Neuron (in vitro differentiated cells): ENCODE measurements around the gene CHST11.

ENCODE experiments used
- H2AFZ ChIP-seq: one replicate; pipeline ENCODE4 v1.6.1; 2013; ENCODE audit warnings: low read depth, mild to moderate bottlenecking, inconsistent platforms, low read length, moderate library complexity
- H3K27me3 ChIP-seq: one replicate; pipeline ENCODE4 v1.6.1; 2013; ENCODE audit warnings: low read length; ENCODE audit not compliant: insufficient read depth
- H3K36me3 ChIP-seq: one replicate; pipeline ENCODE4 v1.6.1; 2013; ENCODE audit warnings: low read length; ENCODE audit not compliant: insufficient read depth
- H3K4me1 ChIP-seq: one replicate; pipeline ENCODE4 v1.6.1; 2013; ENCODE audit warnings: low read length; ENCODE audit not compliant: insufficient read depth
- H3K4me3 ChIP-seq: 2 replicates; pipeline ENCODE4 v1.5.1; 2013; ENCODE audit warnings: mild to moderate bottlenecking, low read length, moderate library complexity
- H3K9me3 ChIP-seq: one replicate; pipeline ENCODE4 v1.6.1; 2013; ENCODE audit warnings: low read length

Gene CHST11

GRCh38 chr12:104650541-104650940 is 193.8 kb downstream of the CHST11 start:
- Histone ChIP-seq H3K27me3 (no peaks in the 10 kb centered on the region), H3K4me3 (no peak overlapping the region), H3K9me3 (no peaks in the 10 kb centered on the region), H2AFZ (no peak overlapping the region), H3K36me3 (no peaks in the 10 kb centered on the region), H3K4me1 (peaks cover 8% of the 10 kb centered on the region)

- H3K36me3 ChIP-seq = no peaks in the 10 kb centered on the region
- H3K9me3 ChIP-seq = no peaks in the 10 kb centered on the region
- no peaks in the 10 kb centered on the region for H3K27me3 ChIP-seq
- H3K4me3 ChIP-seq = no peak overlapping the region
- H3K4me1 ChIP-seq = peaks cover 8% of the 10 kb centered on the region
- no peak overlapping the region for H2AFZ ChIP-seq
These were observed 195.1 kb downstream of the CHST11 start for GRCh38 chr12:104651811-104652210.

DNA sequence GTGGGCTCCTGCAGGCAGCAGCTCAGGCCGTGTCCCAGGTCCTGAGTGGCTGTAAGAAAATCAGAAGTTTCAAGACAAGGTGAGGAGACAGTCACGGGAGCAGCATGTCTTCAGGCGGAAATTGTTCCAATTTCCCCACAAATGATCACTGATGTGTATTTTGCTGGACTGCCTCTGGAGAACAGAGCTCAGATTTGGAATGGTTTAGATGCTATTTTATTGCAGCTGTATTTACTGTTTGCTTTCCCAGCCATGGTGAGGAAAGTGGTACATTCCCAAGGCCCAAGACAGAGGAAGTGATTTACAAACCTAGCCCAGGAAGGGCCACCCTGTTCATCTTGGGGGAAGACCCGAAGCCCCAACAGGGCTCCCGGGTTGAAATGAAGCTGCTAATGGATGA is 195.6 kb downstream of the CHST11 start:
- Histone ChIP-seq H3K36me3 (no peaks in the 10 kb centered on the region), H3K9me3 (no peaks in the 10 kb centered on the region), H3K4me1 (peaks cover 8% of the 10 kb centered on the region), H3K27me3 (no peaks in the 10 kb centered on the region), H3K4me3 (no peak overlapping the region), H2AFZ (no peak overlapping the region)

GRCh38 chr12:104652910-104653309 is 196.2 kb downstream of the CHST11 start:
- H3K36me3 ChIP-seq = no peaks in the 10 kb centered on the region
- no peaks in the 10 kb centered on the region for H3K9me3 ChIP-seq
- H2AFZ ChIP-seq = no peak overlapping the region
- peaks cover 8% of the 10 kb centered on the region for H3K4me1 ChIP-seq
- no peak overlapping the region for H3K4me3 ChIP-seq
- no peaks in the 10 kb centered on the region for H3K27me3 ChIP-seq

DNA sequence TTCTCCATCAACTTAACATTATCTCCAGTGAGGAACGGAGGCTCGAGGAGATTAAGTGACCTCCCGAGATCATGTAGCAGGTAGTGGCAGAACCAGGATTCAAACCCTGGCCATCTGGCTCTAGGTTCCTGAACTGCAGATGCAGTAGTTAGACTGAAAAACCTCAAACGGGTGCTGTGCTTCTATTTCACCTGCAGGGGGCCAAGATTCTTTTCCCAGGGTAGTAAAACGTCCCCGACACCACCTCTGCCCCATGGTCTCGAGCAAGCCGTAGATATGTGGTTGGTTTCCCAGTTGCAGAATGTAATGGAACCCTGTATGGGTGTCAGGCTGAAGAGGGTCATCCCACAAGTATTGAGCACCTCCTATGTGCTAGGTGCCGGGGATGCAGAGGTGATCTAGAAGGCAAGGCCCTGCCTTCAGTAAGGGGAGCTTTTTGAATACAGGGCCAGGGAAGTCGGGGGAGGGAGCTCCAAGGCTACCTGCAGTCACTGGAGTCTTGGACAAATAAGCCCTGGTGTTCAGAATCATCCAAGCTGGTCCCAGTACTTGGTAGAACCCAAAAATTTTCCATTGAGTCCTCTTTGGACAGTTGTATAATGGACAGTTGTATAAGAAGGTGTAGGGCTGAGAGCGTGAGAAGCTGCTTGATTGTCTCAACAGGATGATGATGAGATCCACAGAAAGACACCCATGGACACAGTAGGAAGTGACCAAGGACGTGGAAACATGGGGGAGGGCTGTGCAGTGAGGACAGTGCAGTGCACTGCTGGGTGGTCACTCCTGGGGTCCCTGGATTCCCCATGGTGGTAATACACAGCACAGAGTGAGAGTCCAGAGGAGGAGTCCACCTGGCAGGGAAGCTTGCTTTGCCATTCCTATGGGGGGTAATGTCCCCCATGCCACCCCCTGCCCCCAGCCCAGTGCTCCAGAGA is 197.2 kb downstream of the CHST11 start:
- Histone ChIP-seq H3K4me1 (peaks cover 8% of the 10 kb centered on the region), H3K4me3 (no peak overlapping the region), H2AFZ (no peak overlapping the region), H3K9me3 (no peaks in the 10 kb centered on the region), H3K27me3 (no peaks in the 10 kb centered on the region), H3K36me3 (no peaks in the 10 kb centered on the region)

- H3K4me1 ChIP-seq = peaks cover 8% of the 10 kb centered on the region
- H3K36me3 ChIP-seq = no peaks in the 10 kb centered on the region
- no peak overlapping the region for H2AFZ ChIP-seq
- no peak overlapping the region for H3K4me3 ChIP-seq
- H3K27me3 ChIP-seq = no peaks in the 10 kb centered on the region
- no peaks in the 10 kb centered on the region for H3K9me3 ChIP-seq
These were observed 198.2 kb downstream of the CHST11 start for GRCh38 chr12:104654665-104655609.

GRCh38 chr12:104656383-104656782 is 199.6 kb downstream of the CHST11 start:
- no peaks in the 10 kb centered on the region for H3K27me3 ChIP-seq

DNA sequence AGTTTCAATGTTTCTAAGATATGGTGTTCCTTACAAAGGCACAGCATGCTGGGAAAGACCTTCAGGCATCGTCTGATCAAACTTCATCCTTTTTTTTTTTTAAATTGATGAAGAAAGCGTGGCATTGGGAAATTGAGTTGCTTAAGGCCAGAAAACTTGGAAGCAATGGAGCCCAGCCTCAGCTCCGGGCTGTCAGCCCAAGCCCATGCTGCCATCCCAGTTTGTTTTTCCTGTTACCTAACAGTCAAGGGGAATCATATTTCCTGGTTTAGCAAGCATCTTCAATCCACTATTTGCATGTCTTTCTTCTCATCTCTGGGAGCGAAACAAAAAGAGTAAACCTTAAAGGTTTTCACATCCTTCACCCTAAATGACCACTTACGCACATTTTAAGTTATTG is 200.2 kb downstream of the CHST11 start:
- Histone ChIP-seq H3K27me3 (no peaks in the 10 kb centered on the region), H3K4me3 (no peak overlapping the region), H3K9me3 (no peaks in the 10 kb centered on the region), H3K36me3 (no peaks in the 10 kb centered on the region), H2AFZ (no peak overlapping the region), H3K4me1 (peaks cover 8% of the 10 kb centered on the region)

More at GRCh38 chr12:104656383-104656782, 199.6 kb downstream of the CHST11 start:
- Histone ChIP-seq H3K4me3 (no peak overlapping the region), H3K9me3 (no peaks in the 10 kb centered on the region), H3K36me3 (no peaks in the 10 kb centered on the region), H2AFZ (no peak overlapping the region), H3K4me1 (peaks cover 8% of the 10 kb centered on the region)

GRCh38 chr12:104657726-104658484 is 201.2 kb downstream of the CHST11 start:
- H3K4me1 ChIP-seq = peaks cover 8% of the 10 kb centered on the region
- no peaks in the 10 kb centered on the region for H3K9me3 ChIP-seq
- H3K4me3 ChIP-seq = no peak overlapping the region
- H2AFZ ChIP-seq = no peak overlapping the region
- no peaks in the 10 kb centered on the region for H3K36me3 ChIP-seq
- no peaks in the 10 kb centered on the region for H3K27me3 ChIP-seq

DNA sequence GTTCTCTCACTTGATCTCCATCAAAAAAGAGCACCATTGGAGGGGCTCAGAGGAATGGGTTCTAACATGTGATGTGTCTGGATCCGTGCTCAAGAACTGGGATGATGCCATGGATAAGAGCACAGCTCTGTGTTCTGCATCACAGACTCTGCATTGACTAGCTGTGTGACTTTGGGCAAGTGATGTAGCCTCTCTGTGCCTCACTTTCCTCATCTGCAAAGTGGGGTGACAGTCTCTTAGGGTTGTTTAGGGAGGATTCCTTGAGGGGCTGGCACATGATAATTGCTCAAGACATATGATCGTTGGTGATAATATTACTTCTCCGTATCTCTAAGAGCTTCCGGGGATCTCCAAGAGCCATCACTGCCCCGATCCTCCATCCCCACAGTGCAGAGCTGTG is 202.3 kb downstream of the CHST11 start:
- H2AFZ ChIP-seq = no peak overlapping the region
- no peaks in the 10 kb centered on the region for H3K9me3 ChIP-seq
- no peaks in the 10 kb centered on the region for H3K27me3 ChIP-seq
- H3K36me3 ChIP-seq = no peaks in the 10 kb centered on the region
- H3K4me3 ChIP-seq = no peak overlapping the region
- H3K4me1 ChIP-seq = peaks cover 8% of the 10 kb centered on the region

DNA sequence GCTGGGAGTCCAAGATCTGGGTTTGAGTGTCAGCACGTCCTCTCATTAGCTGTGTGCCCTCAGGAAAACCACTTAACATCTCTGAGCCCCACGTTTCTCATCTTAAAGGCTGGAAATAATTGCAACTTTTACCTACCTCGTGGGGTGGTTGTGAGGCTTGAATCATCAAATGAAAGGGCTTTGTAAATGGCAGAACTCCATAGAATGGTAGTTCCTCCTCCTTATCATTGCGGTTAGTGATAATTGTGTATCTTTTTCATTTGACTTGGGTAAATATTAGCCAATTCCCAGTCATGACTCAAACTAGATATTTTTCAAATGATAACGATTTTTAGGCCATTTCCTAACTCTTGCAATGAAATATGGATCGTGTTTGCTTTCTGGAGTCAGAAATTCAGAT is 205.5 kb downstream of the CHST11 start:
- Histone ChIP-seq H2AFZ (no peak overlapping the region), H3K27me3 (no peaks in the 10 kb centered on the region), H3K9me3 (no peaks in the 10 kb centered on the region), H3K36me3 (no peaks in the 10 kb centered on the region), H3K4me3 (no peak overlapping the region), H3K4me1 (no peaks in the 10 kb centered on the region)

DNA sequence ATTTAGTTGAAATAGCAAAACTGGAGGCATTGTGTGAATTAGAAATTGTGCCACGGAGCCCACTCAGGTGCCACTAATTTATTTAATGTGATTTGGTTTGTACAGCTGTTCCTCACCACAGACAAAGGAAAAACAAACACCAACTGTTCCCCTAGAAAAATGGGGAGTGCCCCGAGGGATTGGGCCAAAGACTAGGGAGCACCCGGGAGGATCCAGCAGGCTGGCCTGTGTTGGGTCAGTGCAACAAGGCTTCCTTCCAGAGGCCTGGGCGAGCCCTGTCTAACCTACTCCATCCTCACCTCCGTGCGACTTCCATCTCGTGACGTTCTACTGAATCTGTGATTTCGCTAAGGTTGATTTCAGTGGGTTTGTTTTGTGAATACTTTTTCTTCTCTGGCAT is 206.2 kb downstream of the CHST11 start:
- H3K36me3 ChIP-seq = no peaks in the 10 kb centered on the region
- no peaks in the 10 kb centered on the region for H3K9me3 ChIP-seq
- H2AFZ ChIP-seq = no peak overlapping the region
- H3K4me1 ChIP-seq = no peaks in the 10 kb centered on the region
- H3K4me3 ChIP-seq = no peak overlapping the region
- H3K27me3 ChIP-seq = no peaks in the 10 kb centered on the region
